SW 1271 (cell line): ENCODE measurements around the gene LARP6.
"Not testable (repeated sequence)": the region's sequence is repeated elsewhere in the genome, so short reads cannot be mapped to it uniquely, and the experiment has no call there.

Source experiments
- DNase-seq, 2 experiments: peaks; one replicate each; lab custom pipeline; 2025; lab: John Stamatoyannopoulos, UW

LARP6 gene

DNA sequence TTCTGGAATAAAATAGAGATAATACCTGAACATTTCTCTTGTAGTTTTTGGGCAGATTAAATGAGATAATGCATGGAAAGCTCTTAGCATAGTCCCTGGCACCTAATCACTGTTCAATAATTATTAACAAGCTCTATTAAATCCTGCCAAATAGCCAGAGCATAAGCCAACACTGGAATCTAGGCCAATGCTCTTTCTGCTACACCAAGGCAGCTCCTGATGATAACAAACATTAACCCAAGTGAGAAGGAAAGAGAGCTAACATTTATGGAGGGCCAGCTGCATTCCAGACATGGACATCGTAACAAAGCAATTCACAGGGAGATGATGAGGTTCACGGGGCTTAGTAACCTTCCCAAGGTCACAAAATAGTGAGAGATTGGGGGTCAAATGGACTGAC lies 23.3 kb downstream of the LARP6 start:
- DNase-seq = no peak

DNA sequence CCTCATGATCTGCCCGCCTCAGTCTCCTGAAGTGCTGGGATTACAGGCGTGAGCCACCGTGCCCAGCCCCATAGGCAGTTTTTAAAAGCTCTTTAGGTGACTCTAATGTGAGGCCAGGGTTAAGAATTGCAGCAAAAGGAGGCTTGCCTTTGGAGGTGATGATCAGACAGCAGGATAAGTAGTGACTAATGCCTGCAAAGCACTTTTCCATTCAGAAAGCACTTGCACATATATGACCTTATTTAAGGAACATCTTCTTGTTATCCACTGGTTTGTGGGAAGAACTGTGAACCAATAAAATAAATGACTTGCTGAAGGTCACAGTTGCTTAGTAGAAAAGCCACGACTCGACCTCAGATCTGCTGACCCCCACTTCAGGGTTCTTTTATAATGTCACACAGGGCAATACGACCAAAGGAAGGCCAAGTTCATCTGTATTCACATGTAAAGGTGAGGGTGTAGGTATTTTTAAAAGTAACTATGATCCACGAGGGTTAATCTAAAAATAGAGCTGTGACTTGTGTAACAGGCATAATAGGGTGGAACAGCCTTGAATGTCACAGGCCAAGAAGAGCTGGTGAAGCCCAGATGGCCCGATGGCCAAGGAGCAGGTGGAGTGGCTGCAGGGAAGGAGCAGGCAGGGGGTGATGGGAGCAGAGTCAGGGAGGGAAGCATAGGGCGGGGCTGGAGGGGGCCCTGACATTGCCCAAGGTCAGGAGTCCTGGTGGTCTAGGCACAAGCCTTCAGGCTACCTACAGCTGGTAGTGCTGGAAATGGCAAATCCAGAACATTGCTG lies 24.4 kb downstream of the LARP6 start:
- no peak for DNase-seq

DNA sequence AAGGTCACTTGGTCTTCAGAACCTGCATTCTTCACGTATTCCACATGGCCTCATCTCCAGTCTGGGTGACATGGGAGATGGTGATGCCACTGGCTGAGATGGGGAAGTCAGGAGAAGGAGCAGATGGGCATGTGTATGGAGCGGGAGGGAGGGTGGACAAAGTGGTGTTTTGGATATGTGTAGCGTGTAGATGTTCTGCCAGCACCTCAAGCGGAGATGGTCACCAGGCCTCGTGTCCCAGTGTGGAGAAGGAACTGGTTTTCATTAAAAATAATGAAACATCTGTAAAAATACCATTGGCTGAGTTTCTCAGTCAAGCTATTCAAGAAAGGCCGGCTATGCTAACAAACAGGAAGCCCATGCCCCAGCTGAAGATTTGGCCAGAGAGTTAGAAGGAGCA lies 26.2 kb downstream of the LARP6 start:
- no peak for DNase-seq

DNA sequence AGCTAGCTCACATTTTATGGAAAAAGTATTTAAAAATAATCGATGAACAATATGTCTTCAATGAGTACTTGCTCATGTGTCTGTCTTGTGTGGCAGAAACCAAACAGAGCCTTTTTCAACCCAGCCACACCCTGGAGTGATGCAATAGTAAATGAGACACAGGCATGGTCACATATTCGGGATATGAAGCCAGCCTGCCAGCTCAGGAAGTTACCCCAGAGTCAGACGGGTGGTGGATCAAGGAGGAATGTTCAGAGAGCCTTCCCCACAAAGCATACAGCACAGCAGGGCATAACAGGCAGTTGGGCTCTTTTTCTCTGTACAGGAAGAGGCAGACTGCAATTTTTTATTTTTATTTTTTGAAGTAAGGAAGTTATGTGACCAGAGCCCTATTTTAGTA lies 27.3 kb downstream of the LARP6 start:
- peak; percentile 61 to 63 for DNase-seq

DNA sequence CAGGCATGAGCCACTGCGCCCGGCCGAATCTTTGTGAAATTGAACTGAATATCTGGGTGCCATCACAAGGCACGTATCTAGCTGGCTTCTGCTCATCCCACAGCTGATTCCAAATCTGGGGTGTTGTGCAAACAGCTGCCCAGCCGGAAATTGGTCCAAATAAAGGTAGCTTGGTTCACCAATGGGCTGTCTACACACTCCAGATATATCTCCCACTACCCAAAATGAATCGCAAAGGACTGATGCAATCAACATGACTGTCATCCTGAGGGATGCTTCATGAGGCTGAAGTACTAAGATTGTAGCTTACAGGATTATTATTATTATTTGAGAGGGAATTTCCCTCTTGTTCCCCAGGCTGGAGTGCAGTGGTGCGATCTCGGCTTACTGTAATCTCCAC lies 28.1 kb downstream of the LARP6 start:
- DNase-seq = no peak

DNA sequence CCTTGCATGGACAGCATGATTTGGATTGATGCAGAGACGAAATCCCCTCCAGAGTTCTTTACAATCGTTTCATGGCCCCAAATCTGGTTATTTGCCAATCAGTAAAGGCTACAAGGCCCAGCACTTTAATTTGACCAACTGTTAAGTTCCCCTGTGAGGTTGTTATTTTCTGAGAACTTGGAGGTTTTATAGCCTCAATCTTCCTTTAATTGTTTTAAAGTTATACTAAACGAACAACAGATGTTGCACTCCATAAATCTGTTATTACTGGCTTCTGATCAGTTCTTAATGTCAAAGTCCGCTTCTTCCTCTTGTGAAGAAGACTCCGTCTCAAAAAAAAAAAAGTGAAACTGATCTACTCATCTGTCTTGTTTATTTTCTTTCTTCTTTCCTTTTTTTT lies 30.8 kb downstream of the LARP6 start:
- DNase-seq = no peak

DNA sequence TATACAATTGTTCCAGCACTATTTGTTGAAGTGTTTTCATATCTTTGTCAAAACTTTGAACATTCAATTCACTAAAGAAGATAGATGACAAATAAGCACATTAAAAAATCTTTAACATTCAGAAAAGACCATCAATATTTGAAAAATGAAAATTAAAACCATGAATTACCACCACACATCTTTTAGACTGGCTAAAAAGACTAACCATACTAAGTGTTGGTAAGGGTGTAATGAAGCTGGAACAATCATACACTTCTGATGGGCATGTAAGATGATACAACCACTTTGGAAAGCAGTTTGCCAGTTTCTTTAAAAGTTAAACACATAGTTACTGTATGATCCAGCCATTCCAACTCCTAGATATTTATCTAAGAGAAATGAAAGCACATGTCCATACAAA lies 33.7 kb downstream of the LARP6 start:
- no peak for DNase-seq

DNA sequence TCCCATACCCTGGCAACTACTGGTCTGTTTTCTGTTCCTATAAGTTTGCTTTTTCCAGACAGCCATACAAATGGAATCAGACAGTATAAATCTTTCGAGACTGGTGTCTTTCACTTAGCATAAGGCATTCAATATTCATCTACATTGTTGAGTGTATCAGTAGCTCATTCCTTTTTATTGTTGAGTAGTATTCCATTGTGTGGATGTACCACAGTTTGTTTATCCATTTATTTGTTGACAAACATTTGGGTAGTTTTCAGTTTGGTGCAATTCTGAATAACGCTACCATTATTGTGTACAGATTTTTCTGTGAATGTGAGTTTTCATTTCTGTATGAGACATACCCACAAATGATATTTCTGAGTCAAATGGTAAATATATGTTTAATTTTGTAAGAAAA lies 35.4 kb downstream of the LARP6 start:
- DNase-seq = no peak

DNA sequence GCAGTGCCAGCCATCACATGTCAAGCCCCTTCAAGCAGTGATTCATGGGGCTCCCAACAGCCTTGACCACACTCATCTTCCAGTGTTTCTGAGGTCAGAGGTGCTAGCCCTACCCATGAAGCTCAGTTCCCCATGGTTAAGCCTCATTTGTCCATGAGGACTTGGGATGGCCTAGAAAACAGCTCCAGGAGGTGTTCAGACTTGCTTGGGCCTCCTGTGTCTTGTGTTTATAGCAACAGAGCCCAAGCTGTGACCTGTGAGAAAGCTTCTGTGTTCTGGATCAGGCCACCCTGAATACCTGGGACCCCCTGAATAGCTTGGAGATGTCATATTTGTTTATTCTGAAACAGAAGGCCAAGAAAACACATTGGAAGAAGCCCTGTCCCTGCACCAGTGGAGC lies 36.7 kb downstream of the LARP6 start:
- no peak for DNase-seq

DNA sequence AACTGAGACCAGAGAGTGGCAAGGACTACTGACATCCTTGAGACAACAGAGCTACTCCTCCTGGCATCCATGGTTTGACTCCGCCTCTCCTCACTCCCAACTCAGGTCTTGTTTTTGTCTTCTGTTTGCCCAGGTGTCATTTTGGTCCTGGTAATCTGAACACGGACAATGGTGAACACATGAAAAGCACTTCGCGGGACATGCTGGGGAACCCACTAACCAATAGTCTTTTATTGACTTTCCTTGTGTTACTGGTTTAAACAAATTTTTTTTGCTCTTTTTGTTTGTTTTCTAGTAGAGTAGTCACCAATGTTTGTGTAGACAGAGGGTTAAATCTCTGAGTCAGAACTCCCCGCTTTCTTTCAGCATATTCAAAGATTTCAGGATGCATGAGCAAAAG lies 38.4 kb downstream of the LARP6 start:
- no peak for DNase-seq

DNA sequence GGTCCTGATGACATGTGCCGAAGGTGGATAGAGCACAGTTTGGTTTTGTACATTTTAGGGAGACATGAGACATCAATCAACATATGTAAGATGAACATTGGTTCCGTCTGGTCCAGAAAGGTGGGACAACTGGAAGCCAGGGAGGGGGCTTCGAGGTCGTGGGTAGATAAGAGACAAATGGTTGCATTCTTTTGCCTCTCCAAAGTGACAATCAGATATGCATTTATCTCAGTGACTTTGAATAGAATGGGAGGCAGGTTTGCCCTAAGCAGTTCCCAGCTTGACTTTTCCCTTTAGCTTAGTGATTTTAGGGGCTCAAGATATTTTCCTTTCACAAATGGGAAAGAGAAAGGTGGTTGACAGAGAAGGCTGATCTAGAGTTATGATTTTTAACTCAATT lies 38.9 kb downstream of the LARP6 start:
- DNase-seq = not testable (repeated sequence)

DNA sequence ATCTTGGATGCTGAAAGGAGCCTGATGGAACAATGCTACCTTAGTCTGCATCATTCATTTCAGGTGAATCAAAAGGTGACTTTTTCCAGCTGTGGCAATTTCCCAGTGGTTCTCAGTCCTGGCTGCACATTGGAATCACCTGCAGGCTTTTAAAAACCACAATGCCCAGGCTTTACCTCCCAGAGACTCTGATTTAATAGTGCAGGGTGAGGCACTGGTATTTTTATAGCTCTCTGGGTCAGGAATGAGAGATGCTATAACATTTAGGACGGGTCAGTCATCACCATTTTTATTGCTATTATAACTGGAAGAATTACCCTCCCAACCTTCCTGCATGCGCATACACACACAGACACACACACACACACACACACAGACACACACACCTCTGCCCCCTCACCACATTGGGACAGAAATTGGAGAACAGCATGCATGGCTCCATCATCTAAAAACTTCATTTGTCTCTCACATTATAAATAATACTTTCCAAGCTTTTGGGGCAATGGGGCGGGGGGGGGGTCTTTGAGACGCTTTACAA lies 41.1 kb downstream of the LARP6 start:
- DNase-seq = no peak

DNA sequence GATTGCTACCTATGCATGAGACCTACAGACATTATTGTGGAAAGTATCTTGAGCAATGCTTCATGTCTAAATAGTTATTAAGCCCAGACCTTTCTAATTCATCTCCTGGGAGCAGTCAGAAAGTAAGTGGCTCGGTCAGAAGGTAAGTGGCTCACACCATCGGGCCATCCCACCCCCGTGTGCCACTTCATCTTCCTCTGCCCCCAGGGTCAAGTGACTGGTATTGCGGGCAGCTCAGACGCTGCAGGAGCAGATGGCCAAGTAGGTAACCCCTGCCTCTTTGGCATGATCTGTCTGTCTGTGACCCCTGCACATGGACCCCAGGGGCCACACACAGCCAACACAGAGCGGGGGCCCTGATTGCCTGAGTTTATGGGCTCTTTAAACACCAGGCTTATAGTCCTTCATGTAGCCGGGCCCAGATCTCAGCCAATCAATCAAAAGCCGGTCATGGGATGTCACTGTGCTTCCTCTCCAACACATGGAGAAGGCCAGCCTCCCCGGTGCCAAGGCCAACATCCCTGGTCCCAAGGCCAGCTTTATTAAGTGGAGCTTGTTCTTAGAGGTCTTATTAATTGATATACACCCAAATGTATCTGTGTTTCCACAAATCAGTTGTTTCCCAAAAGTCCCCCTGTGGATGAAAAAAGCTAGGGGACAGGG lies 42.9 kb downstream of the LARP6 start:
- no peak for DNase-seq

DNA sequence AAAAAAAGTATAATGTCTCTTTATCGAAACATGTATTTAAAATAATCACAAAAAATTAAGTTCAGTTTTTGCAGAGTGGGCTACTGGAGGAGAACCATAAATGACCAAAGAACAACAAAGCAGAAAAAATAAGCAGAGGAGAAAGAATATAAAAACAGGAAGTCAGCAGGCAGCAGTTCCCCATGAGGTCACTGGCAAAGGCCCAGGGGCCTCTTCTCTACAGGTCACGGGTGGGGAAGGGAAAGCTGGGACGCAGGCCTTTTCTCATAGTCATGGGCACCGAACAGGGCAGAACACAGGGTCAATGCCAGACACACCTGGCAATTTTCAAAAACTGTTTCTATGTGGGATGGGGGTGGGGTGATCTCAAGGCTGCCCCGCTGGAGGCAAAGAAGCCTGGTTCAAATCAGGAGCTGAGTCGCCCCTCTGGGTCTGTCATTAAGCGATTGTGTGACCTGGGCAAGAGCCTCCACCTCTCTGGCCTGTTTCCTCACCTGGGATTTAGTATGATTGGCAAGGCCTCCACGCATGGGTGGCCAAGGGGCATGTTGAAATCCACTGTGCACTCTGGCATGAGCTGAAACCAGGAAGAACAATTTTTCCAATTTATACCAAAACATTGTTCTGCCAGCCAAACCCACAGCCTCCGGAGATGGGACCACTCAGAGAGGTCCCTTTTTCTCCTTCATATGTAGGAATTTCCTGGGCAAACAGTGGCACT lies 46.8 kb downstream of the LARP6 start:
- no peak for DNase-seq

DNA sequence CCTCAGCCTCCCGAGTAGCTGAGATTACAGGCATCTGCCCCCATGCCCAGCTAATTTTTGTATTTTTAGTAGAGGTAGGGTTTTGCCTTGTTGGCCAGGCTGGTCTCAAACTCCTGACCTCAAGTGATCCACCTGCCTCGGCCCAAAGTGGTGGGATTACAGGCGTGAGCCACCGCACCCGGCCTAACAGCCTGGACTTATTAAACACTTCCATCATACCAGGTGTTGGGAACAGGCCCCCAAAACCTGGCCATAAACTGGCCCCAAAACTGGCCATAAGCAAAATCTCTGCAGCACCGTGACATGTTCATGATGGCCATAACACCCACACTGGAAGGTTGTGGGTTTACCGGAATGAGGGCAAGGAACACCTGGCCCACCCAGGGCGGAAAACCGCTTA lies 49.6 kb downstream of the LARP6 start:
- DNase-seq = not testable (repeated sequence)

DNA sequence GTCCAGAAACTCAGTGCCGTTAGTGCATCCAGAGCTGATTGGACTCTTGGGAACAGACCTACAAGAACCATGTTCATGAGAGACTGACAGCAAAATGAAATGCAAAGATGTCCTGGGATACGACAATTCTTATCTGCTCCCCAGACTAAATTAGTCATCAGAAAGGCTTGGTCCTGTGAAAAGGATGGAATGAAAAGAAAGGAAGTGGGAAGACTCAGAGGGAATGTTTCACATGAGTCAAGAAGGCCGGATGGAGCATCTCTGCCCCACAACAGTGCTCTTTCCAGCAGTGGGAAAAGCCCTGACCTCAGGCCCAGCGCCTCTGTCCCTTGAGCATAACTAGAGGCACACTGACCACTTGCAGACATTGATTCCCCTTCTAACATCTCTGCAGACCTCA lies 51.3 kb downstream of the LARP6 start:
- peak; percentile 67 to 89 for DNase-seq

DNA sequence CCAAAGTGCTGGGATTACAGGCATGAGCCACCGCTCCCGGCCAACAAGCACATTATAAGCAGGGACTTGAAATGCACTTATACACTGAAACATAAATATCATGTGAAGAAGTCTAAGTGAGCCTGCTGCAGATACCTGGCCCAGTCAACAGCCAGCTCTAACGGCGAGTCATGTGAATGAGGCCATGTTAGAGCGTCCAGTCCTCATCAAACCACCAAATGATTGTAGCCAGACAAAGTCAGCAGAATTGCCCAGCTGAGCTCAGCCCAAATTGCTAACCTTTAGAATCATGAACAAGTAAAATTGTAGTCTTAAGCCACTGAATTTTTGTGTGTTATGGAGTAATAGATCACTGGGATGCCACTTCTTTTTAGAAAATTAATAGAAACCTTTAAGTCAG lies 52.8 kb downstream of the LARP6 start:
- no peak for DNase-seq

DNA sequence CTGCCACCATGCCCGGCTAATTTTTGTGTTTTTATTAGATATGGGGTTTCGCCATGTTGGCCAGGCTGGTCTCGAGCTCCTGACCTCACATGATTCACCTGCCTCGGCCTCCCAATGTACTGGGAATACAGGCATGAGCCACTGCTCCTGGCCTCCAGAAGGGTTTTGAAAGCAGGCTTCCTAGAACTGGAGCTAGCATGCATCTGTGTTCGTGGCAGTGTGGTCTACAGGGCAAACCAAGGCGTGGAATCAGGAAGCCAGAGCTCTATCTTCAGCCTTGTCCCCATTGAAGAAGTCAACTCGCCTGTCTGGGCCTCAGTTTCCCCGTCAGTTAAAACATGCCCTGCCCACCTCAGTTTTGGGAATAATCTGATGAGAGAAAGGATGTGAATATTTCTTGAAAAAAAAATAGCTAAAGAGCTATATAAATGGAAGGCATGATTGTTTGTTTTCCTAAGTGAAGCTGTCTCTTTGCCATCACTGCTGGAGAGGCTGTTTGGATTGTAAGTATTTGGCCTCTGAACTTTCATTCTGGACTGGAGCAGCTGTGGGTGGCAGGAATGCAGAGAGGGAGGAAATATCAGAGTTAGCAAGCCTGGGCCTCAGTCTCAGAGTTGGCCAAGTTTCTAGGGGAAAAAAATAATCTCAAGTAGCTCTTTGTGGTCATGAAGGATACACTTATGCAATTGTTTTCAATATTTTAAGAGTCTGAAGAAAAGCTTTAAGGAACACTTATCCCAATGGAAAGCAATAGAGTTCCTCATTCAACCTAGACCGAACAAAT lies 54.1 kb downstream of the LARP6 start:
- peak; percentile 41 to 89 for DNase-seq

DNA sequence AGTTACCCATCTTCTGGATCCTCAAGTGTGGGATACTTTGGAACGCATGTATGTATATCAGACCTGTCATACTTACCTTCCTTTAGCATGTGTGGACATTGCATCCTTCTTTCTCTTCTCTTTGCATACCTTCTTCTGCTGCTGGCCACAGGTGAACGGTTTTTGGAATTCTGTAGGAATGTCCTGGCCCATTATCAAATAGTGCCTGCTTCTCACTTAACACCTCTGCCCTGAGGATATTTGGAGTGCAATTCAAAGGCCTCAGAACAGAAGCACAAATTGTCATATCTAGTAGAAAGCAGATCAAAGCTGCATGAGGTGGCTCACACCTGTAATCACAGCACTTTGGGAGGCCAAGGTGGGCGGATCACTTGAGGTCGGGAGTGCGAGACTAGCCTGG lies 56.5 kb downstream of the LARP6 start:
- DNase-seq = no peak

DNA sequence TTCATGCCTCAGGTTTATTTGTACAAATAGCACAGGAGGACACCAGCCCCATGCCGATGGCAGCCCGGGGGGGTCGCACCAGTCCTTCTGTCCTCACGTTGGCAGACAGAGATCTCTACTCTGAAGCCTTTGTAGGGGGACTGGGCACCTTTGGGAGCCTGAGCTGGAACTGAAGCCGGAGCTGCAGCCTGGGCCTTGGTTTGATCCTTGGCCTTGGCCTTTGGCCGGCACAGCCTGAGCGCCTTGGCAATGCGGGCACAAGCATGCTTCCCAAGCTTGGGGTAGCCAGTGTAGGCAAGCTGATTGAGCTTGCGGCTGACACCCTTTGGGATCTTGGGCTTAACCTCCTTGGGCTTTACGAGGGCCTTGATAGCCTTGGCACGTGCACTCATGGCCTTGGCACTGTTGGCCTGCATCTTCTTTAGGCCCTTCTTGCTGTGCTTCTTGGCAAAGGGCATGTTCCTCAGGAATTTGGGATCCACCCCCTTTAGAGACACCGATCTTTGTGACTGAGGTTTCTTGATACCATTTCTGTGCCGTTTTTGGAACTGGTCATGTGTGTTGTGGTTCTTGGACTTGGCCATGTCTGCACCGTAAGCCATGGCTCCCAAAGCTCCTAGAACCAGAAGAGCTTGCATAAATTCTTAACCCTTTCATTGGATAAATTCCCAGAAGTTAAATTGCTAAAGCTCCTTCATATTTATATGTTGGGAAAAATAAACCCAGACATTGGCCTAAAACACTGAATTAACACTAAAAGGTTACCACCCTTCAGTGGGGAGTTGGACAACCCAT lies 57.2 kb downstream of the LARP6 start:
- no peak for DNase-seq

DNA sequence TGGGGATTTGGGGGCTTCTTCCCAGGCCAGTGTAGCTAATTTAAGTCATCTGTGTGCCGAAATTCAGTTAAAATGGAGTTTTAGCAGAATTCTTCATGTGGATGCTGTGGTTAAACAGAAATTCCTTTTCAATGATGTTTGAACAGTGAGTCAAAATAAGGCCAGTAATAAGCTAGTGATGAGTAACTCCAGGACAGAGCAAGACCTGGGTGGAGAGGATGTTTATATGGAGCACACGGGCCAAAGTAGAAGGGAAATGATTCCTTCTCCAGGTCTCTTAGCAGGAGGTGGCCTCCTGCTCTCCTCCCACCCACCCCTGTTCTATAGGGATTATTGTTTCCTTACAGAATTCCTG lies 58.7 kb downstream of the LARP6 start:
- peak; percentile 89 to 99 for DNase-seq
